Measurements from ENCODE around the gene GADD45B.

GADD45B gene, protein sequence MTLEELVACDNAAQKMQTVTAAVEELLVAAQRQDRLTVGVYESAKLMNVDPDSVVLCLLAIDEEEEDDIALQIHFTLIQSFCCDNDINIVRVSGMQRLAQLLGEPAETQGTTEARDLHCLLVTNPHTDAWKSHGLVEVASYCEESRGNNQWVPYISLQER

GRCh38 chr19:2475702-2476450 lies at the start of gene GADD45B:
TSS of gene GADD45B (plus strand) at chr19:2476127. CDS start at chr19:2476359, 232 bp downstream.
- DNase-seq (ENCODE audit: low read depth), result peak; percentile 93

- DNase-seq (ENCODE audit: low read depth), result peak; percentile 49
Observed at GRCh38 chr19:2426611-2427428, 49.1 kb upstream of the GADD45B start.

GRCh38 chr19:2427429-2428320 lies 48.3 kb upstream of the GADD45B start, which contains the start of gene TIMM13:
TSS of gene TIMM13 (minus strand) at chr19:2427586. CDS start at chr19:2427533, 53 bp downstream.
- DNase-seq (ENCODE audit: low read depth), result peak; percentile 96

DNA sequence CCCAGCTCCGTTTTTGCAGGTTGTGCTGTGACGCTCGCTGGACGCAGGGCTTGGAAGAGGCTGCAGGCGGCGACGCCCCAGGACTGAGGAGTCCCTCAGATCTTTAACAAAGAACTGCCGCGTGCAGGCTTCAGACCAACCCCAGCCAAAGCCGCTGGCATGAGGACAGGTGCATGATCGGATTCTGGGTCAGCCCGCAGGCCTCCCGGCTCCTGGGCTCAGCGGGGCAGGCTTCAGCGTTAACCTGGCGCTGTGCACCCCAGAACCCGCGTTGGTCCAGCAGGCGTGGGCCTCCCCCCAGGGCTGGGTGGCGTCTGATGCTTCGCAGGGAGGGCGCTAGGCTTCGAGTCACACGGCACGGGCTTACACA lies 47.6 kb upstream of the GADD45B start:
- DNase-seq (ENCODE audit: low read depth), result no peak

GRCh38 chr19:2428756-2429711 lies 46.9 kb upstream of the GADD45B start:
- no peak for DNase-seq (ENCODE audit: low read depth)

GRCh38 chr19:2429917-2430535 lies 45.9 kb upstream of the GADD45B start:
- no peak for DNase-seq (ENCODE audit: low read depth)

- DNase-seq (ENCODE audit: low read depth), result no peak
Observed at GRCh38 chr19:2431318-2432055, 44.4 kb upstream of the GADD45B start.

- DNase-seq (ENCODE audit: low read depth), result no peak
Observed at GRCh38 chr19:2432131-2432848, 43.6 kb upstream of the GADD45B start.

DNA sequence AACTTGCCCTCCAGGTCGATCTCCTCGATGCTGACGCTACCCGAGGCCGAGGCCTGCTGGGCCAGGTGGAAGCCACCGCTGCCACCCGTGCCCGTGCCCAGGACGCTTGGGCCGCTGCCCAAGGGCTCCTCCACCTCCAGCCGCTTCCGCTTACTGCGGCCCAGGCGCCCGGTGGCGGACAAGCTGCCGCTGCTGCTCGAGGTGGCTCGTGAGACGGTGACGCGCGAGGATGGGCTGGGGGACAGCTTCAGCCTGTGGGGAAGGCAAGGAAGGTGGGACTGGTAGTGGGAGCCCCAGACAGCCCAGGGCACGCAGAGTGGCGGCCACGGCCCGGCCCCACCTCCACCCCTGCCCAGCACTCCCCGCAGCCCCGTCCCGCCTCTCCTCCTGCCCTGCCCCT lies 42.1 kb upstream of the GADD45B start:
- DNase-seq (ENCODE audit: low read depth), result no peak

DNA sequence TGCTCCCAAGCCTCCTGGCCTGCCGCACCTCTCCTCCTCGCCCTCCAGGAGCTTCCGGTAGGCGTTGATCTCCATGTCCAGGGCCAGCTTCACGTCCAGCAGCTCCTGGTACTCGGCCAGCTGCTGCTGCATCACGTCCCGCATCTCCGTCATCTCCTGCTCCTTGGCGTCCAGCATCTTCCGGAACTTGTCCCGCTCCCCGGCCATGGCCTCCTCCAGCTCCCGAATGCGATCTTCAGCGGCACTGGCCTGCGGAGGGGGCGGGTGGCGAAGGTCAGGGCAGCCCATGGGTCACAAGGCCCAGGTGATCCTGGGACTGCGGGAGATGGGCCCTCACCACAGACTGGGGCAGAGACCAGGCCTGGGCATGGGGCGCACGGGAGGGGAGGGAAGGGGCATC lies 41.7 kb upstream of the GADD45B start:
- DNase-seq (ENCODE audit: low read depth), result no peak

- no peak for DNase-seq (ENCODE audit: low read depth)
Observed at GRCh38 chr19:2434721-2435265, 41.1 kb upstream of the GADD45B start.

DNA sequence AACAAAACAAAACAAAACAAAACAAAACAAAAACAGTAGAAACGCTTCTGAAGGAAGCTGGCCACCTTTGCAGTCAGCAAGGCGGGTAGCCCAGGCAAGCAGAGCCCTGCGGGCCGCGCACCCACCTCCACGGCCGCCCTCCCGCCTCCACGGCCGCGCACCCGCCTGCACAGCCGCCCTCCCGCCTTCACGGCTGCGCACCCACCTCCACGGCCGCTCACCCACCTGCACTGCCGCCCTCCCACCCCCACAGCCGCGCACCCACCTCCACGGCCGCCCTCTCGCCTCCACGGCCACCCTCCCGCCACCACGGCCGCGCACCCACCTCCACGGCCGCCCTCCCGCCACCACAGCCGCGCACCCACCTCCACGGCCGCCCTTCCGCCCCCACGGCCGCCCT lies 39.5 kb upstream of the GADD45B start:
- no peak for DNase-seq (ENCODE audit: low read depth)

- no peak for DNase-seq (ENCODE audit: low read depth)
Observed at GRCh38 chr19:2436926-2437325, 39.0 kb upstream of the GADD45B start.

DNA sequence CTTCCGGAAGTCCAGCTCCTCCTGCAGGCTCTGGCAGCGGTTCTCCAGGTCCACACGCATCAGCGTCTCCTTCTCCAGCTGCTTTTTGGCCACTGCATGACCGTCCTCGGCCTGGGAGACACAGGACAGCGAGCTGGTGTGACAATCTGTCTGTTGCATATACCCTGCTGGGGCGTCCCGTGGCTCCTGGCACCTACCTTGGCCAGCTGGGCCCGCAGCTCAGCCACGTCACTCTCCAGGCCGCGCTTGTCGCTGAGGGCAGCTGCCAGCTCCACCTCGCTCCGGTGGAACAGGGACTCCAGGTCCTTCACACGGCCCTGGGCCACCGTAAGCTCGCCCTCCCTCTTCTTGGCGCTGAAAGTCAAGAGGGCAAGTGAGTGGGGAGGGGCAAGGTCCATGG lies 37.7 kb upstream of the GADD45B start:
- DNase-seq (ENCODE audit: low read depth), result no peak

DNA sequence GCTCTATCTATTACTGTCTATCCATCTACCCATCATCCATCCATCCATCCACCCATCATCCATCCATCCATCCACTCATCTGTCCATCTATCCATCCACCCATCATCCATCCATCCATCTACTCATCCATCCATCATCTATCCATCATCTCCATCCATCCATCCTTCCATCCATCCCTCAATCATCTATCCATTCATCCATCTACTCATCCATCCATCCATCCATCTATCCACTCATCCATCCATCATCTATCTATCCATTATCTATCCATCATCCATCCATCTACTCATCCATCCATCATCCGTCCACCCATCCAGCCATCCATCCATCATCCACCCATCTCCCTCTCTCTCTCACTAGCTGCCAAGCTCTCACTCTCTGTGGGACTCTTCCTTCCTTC lies 35.4 kb upstream of the GADD45B start:
- no peak for DNase-seq (ENCODE audit: low read depth)

DNA sequence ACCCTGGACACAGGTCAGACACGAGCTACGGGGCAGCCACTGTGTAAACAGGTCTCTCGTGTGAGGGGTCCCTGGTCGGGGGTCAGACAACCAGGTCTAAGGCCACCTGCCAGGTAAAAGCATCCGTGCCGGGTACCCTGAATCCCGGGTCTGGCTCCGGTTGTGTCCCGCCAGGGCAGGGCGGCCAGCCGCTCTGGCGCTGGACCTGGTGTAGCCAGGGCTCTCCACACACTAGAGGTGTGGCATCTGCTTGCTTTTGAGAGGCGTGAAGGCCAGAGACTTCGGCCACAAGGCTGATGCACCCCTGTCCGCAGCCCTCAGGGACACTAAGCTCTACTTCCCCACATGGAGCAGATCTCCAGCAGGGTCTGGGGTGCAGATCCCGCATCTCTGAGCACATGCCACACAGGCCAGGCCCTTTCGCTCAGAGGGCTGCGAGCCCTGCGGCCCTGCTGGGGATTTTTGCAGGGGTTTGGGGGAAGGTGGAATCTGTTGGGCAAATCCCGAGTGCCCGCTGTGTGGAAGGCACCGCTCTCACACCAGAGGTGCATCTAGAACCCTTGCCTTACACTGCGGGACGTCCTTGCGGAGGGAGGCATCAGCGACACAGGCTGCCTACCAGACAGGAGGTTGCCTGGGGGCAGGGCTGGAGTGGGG lies 34.7 kb upstream of the GADD45B start:
- no peak for DNase-seq (ENCODE audit: low read depth)

- DNase-seq (ENCODE audit: low read depth), result no peak
Observed at GRCh38 chr19:2443116-2443784, 32.7 kb upstream of the GADD45B start.
